ENCODE data around the gene SORBS1. TPM values are rescaled to one million over a fixed set of nuclear protein-coding genes. Genes with fewer than 3 reads are reported as not detected.
A peak's percentile ranks its signal among the peaks of the same experiment; 100 is the strongest.
"Not testable (repeated sequence)": the region's sequence is repeated elsewhere in the genome, so short reads cannot be mapped to it uniquely, and the experiment has no call there.

Gene SORBS1
- total RNA-seq, 2 donors from 2014 or later = 17.6 to 150 TPM

- H3K4me1 ChIP-seq = no peaks in the 10 kb centered on the region
- H3K36me3 ChIP-seq = no peaks in the 10 kb centered on the region
- H3K27ac ChIP-seq = no peak overlapping the region
These were observed 208.0 kb downstream of the SORBS1 start for GRCh38 chr10:95353123-95353522.

GRCh38 chr10:95352684-95353083 lies 208.5 kb downstream of the SORBS1 start:
- Histone ChIP-seq H3K4me3 (no peak overlapping the region), H3K27ac (no peak overlapping the region), H3K9ac (ENCODE audit: low read depth in 2 of 2, low read length in 2 of 2) (no peak overlapping the region), H3K9me3 (no peaks in the 10 kb centered on the region), H3K27me3 (no peaks in the 10 kb centered on the region), H3K4me1 (no peaks in the 10 kb centered on the region), H3K36me3 (no peaks in the 10 kb centered on the region)
- intact Hi-C loops (cut with DNase I) = no loop called here
- no peak for TF ChIP-seq CTCF (IDR thresholded peaks at IDR 0.05)
- no peak for DNase-seq

More at GRCh38 chr10:95353123-95353522, 208.0 kb downstream of the SORBS1 start:
- no peak for TF ChIP-seq CTCF (IDR thresholded peaks at IDR 0.05)
- Histone ChIP-seq H3K9me3 (no peaks in the 10 kb centered on the region), H3K27me3 (no peaks in the 10 kb centered on the region), H3K9ac (ENCODE audit: low read depth in 2 of 2, low read length in 2 of 2) (no peak overlapping the region), H3K4me3 (no peak overlapping the region)
- intact Hi-C loops (cut with DNase I) = no loop called here
- no peak for DNase-seq

- no peak for TF ChIP-seq CTCF (IDR thresholded peaks at IDR 0.05)
- DNase-seq = no peak
- H3K4me1 ChIP-seq = no peaks in the 10 kb centered on the region
- no peaks in the 10 kb centered on the region for H3K36me3 ChIP-seq
- H3K4me3 ChIP-seq = no peak overlapping the region
- peak overlapping the region; percentile 18 for H3K27ac ChIP-seq
- no peaks in the 10 kb centered on the region for H3K9me3 ChIP-seq
- intact Hi-C loops (cut with DNase I) = no loop called here
- H3K27me3 ChIP-seq = no peaks in the 10 kb centered on the region
- no peak overlapping the region for H3K9ac ChIP-seq (ENCODE audit: low read depth in 2 of 2, low read length in 2 of 2)
These were observed 210.3 kb downstream of the SORBS1 start for GRCh38 chr10:95350830-95351228.

- Histone ChIP-seq H3K4me1 (no peaks in the 10 kb centered on the region), H3K9ac (ENCODE audit: low read depth in 2 of 2, low read length in 2 of 2) (no peak overlapping the region), H3K9me3 (no peaks in the 10 kb centered on the region), H3K36me3 (no peaks in the 10 kb centered on the region), H3K4me3 (no peak overlapping the region), H3K27ac (peak overlapping the region; percentile 18), H3K27me3 (no peaks in the 10 kb centered on the region)
- TF ChIP-seq CTCF (IDR thresholded peaks at IDR 0.05) = no peak
- intact Hi-C loops (cut with DNase I) = no loop called here
- DNase-seq = no peak
These were observed 210.8 kb downstream of the SORBS1 start for GRCh38 chr10:95350219-95350829.

GRCh38 chr10:95347402-95347766 lies 213.8 kb downstream of the SORBS1 start:
- intact Hi-C loops (cut with DNase I); H3K27me3 ChIP-seq; H3K9me3 ChIP-seq; H3K36me3 ChIP-seq; H3K4me3 ChIP-seq; DNase-seq; H3K9ac ChIP-seq (ENCODE audit: low read depth in 2 of 2, low read length in 2 of 2); H3K4me1 ChIP-seq; H3K27ac ChIP-seq: not testable (repeated sequence)

- DNase-seq = no peak
- no peak overlapping the region for H3K9ac ChIP-seq (ENCODE audit: low read depth in 2 of 2, low read length in 2 of 2)
- H3K27ac ChIP-seq = no peak overlapping the region
- H3K27me3 ChIP-seq = no peaks in the 10 kb centered on the region
- no peaks in the 10 kb centered on the region for H3K4me1 ChIP-seq
- TF ChIP-seq CTCF (IDR thresholded peaks at IDR 0.05) = no peak
- H3K4me3 ChIP-seq = no peak overlapping the region
- H3K9me3 ChIP-seq = no peaks in the 10 kb centered on the region
- intact Hi-C loops (cut with DNase I) = no loop called here
- no peaks in the 10 kb centered on the region for H3K36me3 ChIP-seq
These were observed 214.3 kb downstream of the SORBS1 start for GRCh38 chr10:95346715-95347401.

Data from colonic mucosa (tissue), 4 donors.